Tibial artery (tissue), 4 donors: ENCODE results near the gene CD69.

ENCODE experiments used
- DNase-seq, 2 donors: peaks; one replicate each; pipeline ENCODE4 v3.0.0-alpha.2; 2019
- H3K27ac ChIP-seq, 2 donors: fragments of 200-600 bp; sonication (generic) in 1 of 2; 1 replicate in 1 of 2; 2 replicates in 1 of 2; pipeline ENCODE4 v1.5.1; 2018 to 2019; ENCODE audit warnings: mild to moderate bottlenecking in 1 of 2
- H3K27me3 ChIP-seq, 2 donors: fragments of 200-600 bp; sonication (generic) in 1 of 2; one replicate each; pipeline versions ENCODE4 v1.5.1 to v1.6.0; 2016 to 2019
- H3K36me3 ChIP-seq, 3 donors: fragments of 200-600 bp; sonication (generic) in 2 of 3; one replicate each; pipeline ENCODE4 v1.5.1; 2016 to 2019; ENCODE audit warnings: mild to moderate bottlenecking in 2 of 3
- H3K4me1 ChIP-seq, 4 donors: fragments of 200-600 bp; sonication (generic) in 2 of 4; 1 replicate in 3 of 4; 2 replicates in 1 of 4; pipeline ENCODE4 v1.5.1; 2016 to 2019
- H3K4me3 ChIP-seq, 2 donors: fragments of 200-600 bp; sonication (generic) in 1 of 2; 1 replicate in 1 of 2; 2 replicates in 1 of 2; pipeline ENCODE4 v1.5.1; 2018 to 2019; ENCODE audit warnings: mild to moderate bottlenecking in 2 of 2
- H3K9me3 ChIP-seq, 3 donors: fragments of 200-600 bp; sonication (generic) in 1 of 3; one replicate each; pipeline ENCODE4 v1.5.1; 2016 to 2019
- intact Hi-C: fragments of 100-400 bp; cut with DNase I; formaldehyde crosslinking; loops from one replicate; pipeline ENCODE4 v1.15.0; 2023; ENCODE audit warnings: low total_unique reads
- TF ChIP-seq, protein P1 (sequence below), 2 experiments: fragments of 200-600 bp in 1 of 2; fragments of 450-650 bp in 1 of 2; IDR thresholded peaks; one replicate each; pipeline ENCODE4 v1.5.1; 2017 to 2019; ENCODE audit warnings: antibody characterized with exemption in 2 of 2, mild to moderate bottlenecking in 1 of 2, moderate library complexity in 1 of 2

The CD69 gene

DNA sequence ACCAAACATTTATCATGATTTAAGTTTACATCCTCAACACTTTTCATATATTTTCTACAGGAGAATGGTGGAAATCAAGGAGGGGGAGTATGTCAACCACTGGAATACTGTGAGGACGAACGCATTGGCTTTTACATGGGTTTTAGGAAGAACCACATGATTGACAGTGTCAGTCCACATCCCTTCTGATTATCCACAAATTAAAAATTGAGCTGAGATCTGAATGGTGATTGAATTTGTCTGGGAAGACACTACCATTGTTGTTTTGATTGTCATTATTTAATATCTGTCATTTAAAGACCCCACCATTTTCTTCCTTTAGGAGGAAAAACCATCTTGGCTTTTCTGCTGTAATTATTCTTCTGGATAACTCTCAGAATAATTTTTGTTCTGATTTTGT, 35.2 kb upstream of the CD69 start:
- TF ChIP-seq, protein P1, sequence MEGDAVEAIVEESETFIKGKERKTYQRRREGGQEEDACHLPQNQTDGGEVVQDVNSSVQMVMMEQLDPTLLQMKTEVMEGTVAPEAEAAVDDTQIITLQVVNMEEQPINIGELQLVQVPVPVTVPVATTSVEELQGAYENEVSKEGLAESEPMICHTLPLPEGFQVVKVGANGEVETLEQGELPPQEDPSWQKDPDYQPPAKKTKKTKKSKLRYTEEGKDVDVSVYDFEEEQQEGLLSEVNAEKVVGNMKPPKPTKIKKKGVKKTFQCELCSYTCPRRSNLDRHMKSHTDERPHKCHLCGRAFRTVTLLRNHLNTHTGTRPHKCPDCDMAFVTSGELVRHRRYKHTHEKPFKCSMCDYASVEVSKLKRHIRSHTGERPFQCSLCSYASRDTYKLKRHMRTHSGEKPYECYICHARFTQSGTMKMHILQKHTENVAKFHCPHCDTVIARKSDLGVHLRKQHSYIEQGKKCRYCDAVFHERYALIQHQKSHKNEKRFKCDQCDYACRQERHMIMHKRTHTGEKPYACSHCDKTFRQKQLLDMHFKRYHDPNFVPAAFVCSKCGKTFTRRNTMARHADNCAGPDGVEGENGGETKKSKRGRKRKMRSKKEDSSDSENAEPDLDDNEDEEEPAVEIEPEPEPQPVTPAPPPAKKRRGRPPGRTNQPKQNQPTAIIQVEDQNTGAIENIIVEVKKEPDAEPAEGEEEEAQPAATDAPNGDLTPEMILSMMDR (IDR thresholded peaks at IDR 0.05) = no peak
- no peak for DNase-seq
- Histone ChIP-seq H3K27me3 (no peaks in the 10 kb centered on the region), H3K4me1 (no peaks in the 10 kb centered on the region), H3K4me3 (no peak overlapping the region), H3K9me3 (no peaks in the 10 kb centered on the region), H3K27ac (no peak overlapping the region), H3K36me3 (no peaks in the 10 kb centered on the region)
- intact Hi-C loops = no loop called here

DNA sequence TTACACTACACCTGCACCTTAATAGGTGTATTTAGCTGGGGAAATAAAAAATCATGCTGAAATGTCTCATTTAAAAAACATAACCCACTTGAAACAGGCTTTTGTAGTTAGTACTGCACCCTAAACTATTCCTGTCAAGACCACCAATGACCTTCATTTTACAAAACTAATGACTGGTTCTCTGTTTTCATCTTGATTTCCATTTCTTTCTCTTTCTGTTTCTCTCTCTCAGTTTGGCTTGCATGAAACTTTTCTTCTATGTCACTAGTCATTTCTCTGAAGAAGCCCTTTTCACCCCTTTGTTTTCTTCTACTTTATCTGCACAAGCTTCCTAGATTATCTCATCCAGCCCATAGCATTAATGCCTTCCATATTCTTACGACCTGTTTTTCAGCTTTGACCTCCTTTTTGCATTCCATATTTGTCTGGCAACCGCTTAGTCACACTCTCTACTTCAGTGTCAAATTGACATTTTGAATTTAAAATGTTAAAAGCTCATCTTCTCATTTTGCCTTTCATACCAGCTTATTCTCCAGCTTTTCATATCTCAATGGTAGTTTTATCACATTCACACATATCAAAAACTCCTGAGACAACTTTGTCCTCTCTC, 33.9 kb upstream of the CD69 start:
- DNase-seq = no peak
- TF ChIP-seq, protein P1 (IDR thresholded peaks at IDR 0.05) = no peak
- intact Hi-C loops = loop anchor here (5.0 kb wide), 1 partner anchor 187 kb away; the partner anchor contains the start of gene KLRB1
- no peaks in the 10 kb centered on the region for H3K4me1 ChIP-seq
- no peaks in the 10 kb centered on the region for H3K36me3 ChIP-seq
- no peaks in the 10 kb centered on the region for H3K9me3 ChIP-seq
- no peaks in the 10 kb centered on the region for H3K27me3 ChIP-seq
- no peak overlapping the region for H3K27ac ChIP-seq
- H3K4me3 ChIP-seq = no peak overlapping the region

DNA sequence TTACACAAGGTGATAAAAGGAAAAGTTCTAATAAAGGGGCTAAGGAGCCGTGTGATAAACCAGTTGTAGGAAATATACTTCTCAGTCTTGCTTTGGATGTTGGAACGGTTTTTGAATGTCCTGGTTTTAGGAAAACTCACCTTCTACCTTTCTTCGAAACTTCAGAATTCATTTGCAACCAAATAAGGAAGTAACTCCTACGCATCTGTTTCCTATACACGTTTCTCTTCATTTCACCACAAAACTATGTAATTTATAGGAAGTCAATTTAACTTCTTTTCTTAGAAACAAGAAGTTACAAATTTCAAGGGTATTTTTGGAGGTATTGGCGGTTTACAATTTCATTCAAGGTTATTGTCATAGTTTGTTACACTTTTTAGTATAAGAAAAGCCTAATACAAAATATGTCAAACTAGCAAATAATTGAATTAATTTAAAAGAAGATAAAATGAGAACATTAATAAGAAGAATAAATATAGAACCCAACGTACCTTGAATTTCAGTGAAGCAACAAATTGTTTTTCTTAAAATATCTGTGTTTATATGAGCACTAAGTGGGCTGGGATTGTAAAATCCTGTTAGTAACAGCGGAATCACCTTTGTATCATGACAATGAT, 33.2 kb upstream of the CD69 start:
- Histone ChIP-seq H3K9me3 (no peaks in the 10 kb centered on the region), H3K27ac (no peak overlapping the region), H3K27me3 (no peaks in the 10 kb centered on the region), H3K4me1 (no peaks in the 10 kb centered on the region), H3K36me3 (no peaks in the 10 kb centered on the region), H3K4me3 (no peak overlapping the region)
- intact Hi-C loops = loop anchor here (5.0 kb wide), 1 partner anchor 187 kb away; the partner anchor contains the start of gene KLRB1
- TF ChIP-seq, protein P1 (IDR thresholded peaks at IDR 0.05) = no peak
- DNase-seq = no peak

DNA sequence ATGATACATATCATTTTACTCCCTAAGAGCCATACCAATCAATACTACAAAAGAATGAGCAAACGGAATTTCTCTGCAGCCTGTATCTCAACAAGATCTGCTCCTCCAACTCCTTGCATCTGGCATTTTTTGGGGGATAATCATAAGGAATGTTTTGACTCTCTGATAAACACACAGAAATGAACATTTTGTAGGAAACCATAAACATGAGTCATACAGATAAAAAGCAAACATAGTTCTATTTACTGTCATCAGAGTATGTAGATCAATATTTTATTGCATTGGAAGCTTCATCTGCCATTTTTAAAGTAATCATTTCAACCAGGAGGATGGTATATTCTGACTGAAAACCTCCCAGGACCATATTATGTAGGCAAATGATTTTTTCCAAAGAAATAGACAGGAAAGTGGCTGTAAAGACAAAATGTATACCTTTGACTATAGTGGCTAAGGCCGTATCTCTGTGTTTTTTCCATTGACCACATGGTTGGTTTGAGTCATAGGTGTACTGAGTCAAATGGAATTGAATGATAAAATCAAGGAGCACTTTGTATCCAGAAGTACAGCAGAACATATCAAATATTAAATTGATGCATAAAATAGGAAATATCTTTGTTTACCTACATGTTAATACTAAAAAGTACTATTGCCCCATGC, 32.4 kb upstream of the CD69 start:
- TF ChIP-seq, protein P1 (IDR thresholded peaks at IDR 0.05) = no peak
- H3K4me1 ChIP-seq = no peaks in the 10 kb centered on the region
- intact Hi-C loops = loop anchor here (5.0 kb wide), 1 partner anchor 186 kb away; the partner anchor contains the start of gene KLRB1
- H3K4me3 ChIP-seq = no peak overlapping the region
- H3K27me3 ChIP-seq = no peaks in the 10 kb centered on the region
- H3K36me3 ChIP-seq = no peaks in the 10 kb centered on the region
- H3K27ac ChIP-seq = no peak overlapping the region
- DNase-seq = no peak
- no peaks in the 10 kb centered on the region for H3K9me3 ChIP-seq

DNA sequence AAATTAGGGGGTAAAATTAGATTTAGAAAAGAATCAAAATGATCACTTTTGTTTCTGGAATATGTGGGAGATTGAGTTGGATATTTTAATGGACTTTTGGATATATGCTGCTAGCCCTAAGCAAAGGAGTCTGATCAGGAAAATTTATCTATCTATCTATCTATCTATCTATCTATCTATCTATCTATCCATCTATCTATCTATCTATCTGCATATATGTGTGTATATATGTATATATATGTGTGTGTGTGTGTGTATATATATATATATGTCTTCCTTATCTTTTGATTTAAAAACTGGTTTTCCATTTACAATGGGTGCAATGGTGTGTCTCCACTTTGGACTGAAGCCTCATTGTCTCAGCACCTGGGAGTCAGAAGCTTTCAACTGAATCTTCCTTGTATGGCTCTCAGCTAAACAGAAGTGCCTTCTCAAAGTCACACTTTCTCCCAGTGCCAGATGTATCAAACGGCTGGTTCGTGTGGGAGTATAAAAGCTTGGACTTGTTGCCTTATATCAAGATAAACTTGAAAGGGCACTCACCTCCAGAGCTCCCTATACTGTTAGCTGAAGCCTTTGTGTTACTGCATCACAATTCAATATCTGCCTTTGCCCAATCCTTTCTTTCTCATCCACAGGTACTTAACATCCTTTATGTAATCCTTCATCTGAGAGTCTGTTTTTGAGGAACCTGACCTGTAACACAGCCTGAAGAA, 31.6 kb upstream of the CD69 start:
- no peaks in the 10 kb centered on the region for H3K36me3 ChIP-seq
- no peaks in the 10 kb centered on the region for H3K9me3 ChIP-seq
- TF ChIP-seq, protein P1 (IDR thresholded peaks at IDR 0.05) = no peak
- H3K4me1 ChIP-seq = no peaks in the 10 kb centered on the region
- H3K4me3 ChIP-seq = no peak overlapping the region
- no peaks in the 10 kb centered on the region for H3K27me3 ChIP-seq
- no peak for DNase-seq
- intact Hi-C loops = loop anchor here (5.0 kb wide), 1 partner anchor 185 kb away; the partner anchor contains the start of gene KLRB1
- no peak overlapping the region for H3K27ac ChIP-seq
